Measurements from ENCODE around the gene GPAT2.
"Not testable (repeated sequence)": the region's sequence is repeated elsewhere in the genome, so short reads cannot be mapped to it uniquely, and the experiment has no call there.

GPAT2 gene

GRCh38 chr2:96025194-96025492 lies 9.6 kb downstream of the GPAT2 start:
- no peaks in the 10 kb centered on the region for H4K20me1 ChIP-seq (ENCODE audit: insufficient read depth)
- no peaks in the 10 kb centered on the region for H3K36me3 ChIP-seq (ENCODE audit: insufficient read depth)
- no peak overlapping the region for H3K27ac ChIP-seq
- no peaks in the 10 kb centered on the region for H3K79me2 ChIP-seq (ENCODE audit: insufficient read depth, low read depth)
- H3K4me1 ChIP-seq (ENCODE audit: low read depth, poor library complexity, severe bottlenecking) = no peaks in the 10 kb centered on the region
- H3K4me3 ChIP-seq (IDR thresholded peaks at IDR 0.05; ENCODE audit: insufficient read depth, low read depth, low read length) = no peak overlapping the region
- no peaks in the 10 kb centered on the region for H3K27me3 ChIP-seq (ENCODE audit: insufficient read depth, low read depth)
- H3K9ac ChIP-seq = no peak overlapping the region
- no peak overlapping the region for H2AFZ ChIP-seq (ENCODE audit: low read depth)
- TF ChIP-seq CTCF (conservative IDR thresholded peaks at IDR 0.05; ENCODE audit: low read depth, low read length) = no peak
- H3K4me2 ChIP-seq = no peak overlapping the region

- H3K36me3 ChIP-seq (ENCODE audit: insufficient read depth) = no peaks in the 10 kb centered on the region
- H3K79me2 ChIP-seq (ENCODE audit: insufficient read depth, low read depth) = no peaks in the 10 kb centered on the region
- no peak overlapping the region for H3K4me3 ChIP-seq (IDR thresholded peaks at IDR 0.05; ENCODE audit: insufficient read depth, low read depth, low read length)
- no peaks in the 10 kb centered on the region for H3K27me3 ChIP-seq (ENCODE audit: insufficient read depth, low read depth)
- H3K4me1 ChIP-seq (ENCODE audit: low read depth, poor library complexity, severe bottlenecking) = no peaks in the 10 kb centered on the region
- no peak overlapping the region for H3K9ac ChIP-seq
- no peak overlapping the region for H3K27ac ChIP-seq
- no peaks in the 10 kb centered on the region for H4K20me1 ChIP-seq (ENCODE audit: insufficient read depth)
- no peak overlapping the region for H2AFZ ChIP-seq (ENCODE audit: low read depth)
- no peak overlapping the region for H3K4me2 ChIP-seq
- no peak for TF ChIP-seq CTCF (conservative IDR thresholded peaks at IDR 0.05; ENCODE audit: low read depth, low read length)
Observed at GRCh38 chr2:96024336-96025193, 10.2 kb downstream of the GPAT2 start.

DNA sequence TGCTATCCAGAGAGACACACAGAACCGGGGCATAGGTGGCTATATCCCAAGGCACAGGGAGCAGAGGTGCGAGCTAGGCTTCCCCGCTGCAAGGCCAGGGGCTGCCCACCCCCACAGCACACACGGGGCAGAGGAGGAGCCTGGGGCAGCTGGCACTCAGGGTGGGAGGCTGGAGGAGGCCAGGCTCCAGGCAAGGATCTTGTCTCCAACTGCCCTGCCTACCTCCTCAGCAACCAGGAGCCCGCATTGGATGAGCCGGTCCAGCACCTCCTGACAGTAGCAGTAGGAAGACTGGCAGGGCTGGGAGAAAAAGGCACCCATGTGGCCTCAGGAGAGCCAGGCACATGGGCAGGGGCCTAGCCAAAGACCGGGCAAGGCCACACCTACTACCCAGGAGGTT lies 11.0 kb downstream of the GPAT2 start:
- not testable (repeated sequence) for H2AFZ ChIP-seq (ENCODE audit: low read depth); H3K4me2 ChIP-seq; H3K79me2 ChIP-seq (ENCODE audit: insufficient read depth, low read depth); H3K4me1 ChIP-seq (ENCODE audit: low read depth, poor library complexity, severe bottlenecking); H4K20me1 ChIP-seq (ENCODE audit: insufficient read depth); H3K27ac ChIP-seq; H3K36me3 ChIP-seq (ENCODE audit: insufficient read depth); H3K27me3 ChIP-seq (ENCODE audit: insufficient read depth, low read depth); H3K9ac ChIP-seq; H3K4me3 ChIP-seq (IDR thresholded peaks at IDR 0.05; ENCODE audit: insufficient read depth, low read depth, low read length)

- not testable (repeated sequence) for H4K20me1 ChIP-seq (ENCODE audit: insufficient read depth); H3K9ac ChIP-seq; H2AFZ ChIP-seq (ENCODE audit: low read depth); H3K4me3 ChIP-seq (IDR thresholded peaks at IDR 0.05; ENCODE audit: insufficient read depth, low read depth, low read length); H3K36me3 ChIP-seq (ENCODE audit: insufficient read depth); H3K27ac ChIP-seq; H3K4me1 ChIP-seq (ENCODE audit: low read depth, poor library complexity, severe bottlenecking); H3K79me2 ChIP-seq (ENCODE audit: insufficient read depth, low read depth); H3K4me2 ChIP-seq; H3K27me3 ChIP-seq (ENCODE audit: insufficient read depth, low read depth)
- peak; percentile 61 for TF ChIP-seq CTCF (conservative IDR thresholded peaks at IDR 0.05; ENCODE audit: low read depth, low read length)
Observed at GRCh38 chr2:96022701-96023447, 11.8 kb downstream of the GPAT2 start.

GRCh38 chr2:96022126-96022525 lies 12.6 kb downstream of the GPAT2 start:
- H3K4me1 ChIP-seq (ENCODE audit: low read depth, poor library complexity, severe bottlenecking); H3K79me2 ChIP-seq (ENCODE audit: insufficient read depth, low read depth); H3K9ac ChIP-seq; H3K27ac ChIP-seq; H3K36me3 ChIP-seq (ENCODE audit: insufficient read depth); H3K4me2 ChIP-seq; H3K4me3 ChIP-seq (IDR thresholded peaks at IDR 0.05; ENCODE audit: insufficient read depth, low read depth, low read length); H3K27me3 ChIP-seq (ENCODE audit: insufficient read depth, low read depth); H2AFZ ChIP-seq (ENCODE audit: low read depth); H4K20me1 ChIP-seq (ENCODE audit: insufficient read depth): not testable (repeated sequence)

DNA sequence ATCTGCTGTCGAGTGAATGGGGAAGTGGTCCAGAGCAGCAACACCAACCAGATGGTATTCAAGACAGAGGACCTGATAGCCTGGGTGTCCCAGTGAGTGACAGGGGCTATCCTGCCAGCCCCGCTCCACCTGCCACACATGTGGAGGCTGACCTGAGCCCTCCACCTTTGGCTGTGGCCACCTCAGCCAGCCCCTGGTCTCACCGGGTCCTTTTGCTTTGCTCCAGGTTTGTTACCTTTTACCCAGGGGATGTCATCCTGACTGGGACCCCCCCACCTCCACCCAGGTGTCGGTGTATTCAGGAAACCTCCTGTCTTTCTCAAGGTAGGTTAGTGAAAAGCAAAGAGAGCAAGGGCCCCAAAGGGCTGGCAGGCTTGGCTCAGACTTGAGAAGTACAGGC lies 13.6 kb downstream of the GPAT2 start:
- H3K27ac ChIP-seq; H3K4me3 ChIP-seq (IDR thresholded peaks at IDR 0.05; ENCODE audit: insufficient read depth, low read depth, low read length); H3K4me2 ChIP-seq; H3K4me1 ChIP-seq (ENCODE audit: low read depth, poor library complexity, severe bottlenecking); H3K27me3 ChIP-seq (ENCODE audit: insufficient read depth, low read depth); H3K9ac ChIP-seq; H3K79me2 ChIP-seq (ENCODE audit: insufficient read depth, low read depth); H4K20me1 ChIP-seq (ENCODE audit: insufficient read depth); H3K36me3 ChIP-seq (ENCODE audit: insufficient read depth); H2AFZ ChIP-seq (ENCODE audit: low read depth): not testable (repeated sequence)

GRCh38 chr2:96019909-96020590 lies 14.7 kb downstream of the GPAT2 start:
- H3K4me2 ChIP-seq; H3K27me3 ChIP-seq (ENCODE audit: insufficient read depth, low read depth); H3K4me1 ChIP-seq (ENCODE audit: low read depth, poor library complexity, severe bottlenecking); H2AFZ ChIP-seq (ENCODE audit: low read depth); H3K79me2 ChIP-seq (ENCODE audit: insufficient read depth, low read depth); H3K4me3 ChIP-seq (IDR thresholded peaks at IDR 0.05; ENCODE audit: insufficient read depth, low read depth, low read length); H3K9ac ChIP-seq; H3K36me3 ChIP-seq (ENCODE audit: insufficient read depth); H3K27ac ChIP-seq; H4K20me1 ChIP-seq (ENCODE audit: insufficient read depth): not testable (repeated sequence)
